ENCODE measurements around the gene TRNAU1AP.

TRNAU1AP gene

DNA sequence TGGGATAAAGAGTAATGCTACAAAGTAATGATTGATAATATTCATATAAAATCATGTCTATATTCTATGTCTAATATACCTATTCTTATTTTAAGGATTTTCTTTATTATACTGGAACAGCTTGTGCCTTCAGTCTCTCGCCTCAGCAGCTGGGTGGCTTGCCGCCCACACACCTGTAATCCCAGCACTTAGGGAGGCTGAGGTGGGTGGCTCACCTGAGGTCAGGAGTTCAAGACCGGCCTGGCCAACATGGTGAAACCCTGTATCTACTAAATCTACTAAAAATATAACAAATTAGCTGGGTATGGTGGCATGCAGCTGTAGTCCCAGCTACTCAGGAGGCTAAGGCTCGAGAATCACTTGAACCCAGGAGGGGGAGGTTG, 7.6 kb upstream of the TRNAU1AP start:
- ATAC-seq: no peak
- TF ChIP-seq BACH2 (CRISPR knock-in tag; IDR thresholded peaks at IDR 0.05; ENCODE audit: borderline replicate concordance): no peak

DNA sequence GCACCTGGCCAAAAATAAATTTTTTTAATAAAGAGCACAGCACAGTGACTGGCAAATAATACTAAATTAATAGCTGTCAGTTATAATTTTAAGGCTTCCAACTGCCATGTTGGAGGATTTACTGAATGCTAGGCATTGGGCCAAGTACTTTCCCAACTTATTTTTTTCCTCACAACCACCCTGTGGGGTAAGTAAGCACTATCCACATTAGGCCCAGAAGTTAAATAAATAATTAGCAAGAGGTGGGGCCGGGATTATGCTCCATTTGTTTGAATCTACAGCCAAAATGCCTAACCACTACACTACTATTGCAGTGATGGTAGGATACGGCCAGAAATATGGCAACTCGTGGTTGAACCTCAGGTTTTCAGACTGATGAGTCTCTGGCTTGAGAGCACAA, 4.6 kb upstream of the TRNAU1AP start:
- TF ChIP-seq ZNF565 (CRISPR knock-in tag; conservative IDR thresholded peaks at IDR 0.05; ENCODE audit: low read depth) (no peak), ZNF70 (CRISPR knock-in tag; IDR thresholded peaks at IDR 0.05) (no peak), ZNF8 (CRISPR knock-in tag; IDR thresholded peaks at IDR 0.05) (no peak), OSR1 (CRISPR knock-in tag; IDR thresholded peaks at IDR 0.05) (no peak), SNAI2 (CRISPR knock-in tag; IDR thresholded peaks at IDR 0.05) (no peak), TCF4 (CRISPR knock-in tag; IDR thresholded peaks at IDR 0.05; ENCODE audit: borderline replicate concordance) (no peak), ESRRG (CRISPR knock-in tag; IDR thresholded peaks at IDR 0.05) (no peak), ZFP3 (CRISPR knock-in tag; IDR thresholded peaks at IDR 0.05) (no peak), CSDC2 (CRISPR knock-in tag; IDR thresholded peaks at IDR 0.05) (no peak), GLIS3 (CRISPR knock-in tag; IDR thresholded peaks at IDR 0.05) (no peak), ISL1 (CRISPR knock-in tag; IDR thresholded peaks at IDR 0.05) (no peak), PPARA (CRISPR knock-in tag; IDR thresholded peaks at IDR 0.05; ENCODE audit: borderline replicate concordance) (no peak), BACH2 (CRISPR knock-in tag; IDR thresholded peaks at IDR 0.05; ENCODE audit: borderline replicate concordance) (no peak), TOX (CRISPR knock-in tag; IDR thresholded peaks at IDR 0.05; ENCODE audit: borderline replicate concordance) (no peak)
- TF ChIP-seq, protein P1, sequence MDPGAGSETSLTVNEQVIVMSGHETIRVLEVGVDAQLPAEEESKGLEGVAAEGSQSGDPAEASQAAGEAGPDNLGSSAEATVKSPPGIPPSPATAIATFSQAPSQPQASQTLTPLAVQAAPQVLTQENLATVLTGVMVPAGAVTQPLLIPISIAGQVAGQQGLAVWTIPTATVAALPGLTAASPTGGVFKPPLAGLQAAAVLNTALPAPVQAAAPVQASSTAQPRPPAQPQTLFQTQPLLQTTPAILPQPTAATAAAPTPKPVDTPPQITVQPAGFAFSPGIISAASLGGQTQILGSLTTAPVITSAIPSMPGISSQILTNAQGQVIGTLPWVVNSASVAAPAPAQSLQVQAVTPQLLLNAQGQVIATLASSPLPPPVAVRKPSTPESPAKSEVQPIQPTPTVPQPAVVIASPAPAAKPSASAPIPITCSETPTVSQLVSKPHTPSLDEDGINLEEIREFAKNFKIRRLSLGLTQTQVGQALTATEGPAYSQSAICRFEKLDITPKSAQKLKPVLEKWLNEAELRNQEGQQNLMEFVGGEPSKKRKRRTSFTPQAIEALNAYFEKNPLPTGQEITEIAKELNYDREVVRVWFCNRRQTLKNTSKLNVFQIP (CRISPR knock-in tag; IDR thresholded peaks at IDR 0.05; ENCODE audit: borderline replicate concordance, low read depth): no peak
- TF ChIP-seq, protein P2, sequence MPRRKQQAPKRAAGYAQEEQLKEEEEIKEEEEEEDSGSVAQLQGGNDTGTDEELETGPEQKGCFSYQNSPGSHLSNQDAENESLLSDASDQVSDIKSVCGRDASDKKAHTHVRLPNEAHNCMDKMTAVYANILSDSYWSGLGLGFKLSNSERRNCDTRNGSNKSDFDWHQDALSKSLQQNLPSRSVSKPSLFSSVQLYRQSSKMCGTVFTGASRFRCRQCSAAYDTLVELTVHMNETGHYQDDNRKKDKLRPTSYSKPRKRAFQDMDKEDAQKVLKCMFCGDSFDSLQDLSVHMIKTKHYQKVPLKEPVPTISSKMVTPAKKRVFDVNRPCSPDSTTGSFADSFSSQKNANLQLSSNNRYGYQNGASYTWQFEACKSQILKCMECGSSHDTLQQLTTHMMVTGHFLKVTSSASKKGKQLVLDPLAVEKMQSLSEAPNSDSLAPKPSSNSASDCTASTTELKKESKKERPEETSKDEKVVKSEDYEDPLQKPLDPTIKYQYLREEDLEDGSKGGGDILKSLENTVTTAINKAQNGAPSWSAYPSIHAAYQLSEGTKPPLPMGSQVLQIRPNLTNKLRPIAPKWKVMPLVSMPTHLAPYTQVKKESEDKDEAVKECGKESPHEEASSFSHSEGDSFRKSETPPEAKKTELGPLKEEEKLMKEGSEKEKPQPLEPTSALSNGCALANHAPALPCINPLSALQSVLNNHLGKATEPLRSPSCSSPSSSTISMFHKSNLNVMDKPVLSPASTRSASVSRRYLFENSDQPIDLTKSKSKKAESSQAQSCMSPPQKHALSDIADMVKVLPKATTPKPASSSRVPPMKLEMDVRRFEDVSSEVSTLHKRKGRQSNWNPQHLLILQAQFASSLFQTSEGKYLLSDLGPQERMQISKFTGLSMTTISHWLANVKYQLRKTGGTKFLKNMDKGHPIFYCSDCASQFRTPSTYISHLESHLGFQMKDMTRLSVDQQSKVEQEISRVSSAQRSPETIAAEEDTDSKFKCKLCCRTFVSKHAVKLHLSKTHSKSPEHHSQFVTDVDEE (CRISPR knock-in tag; IDR thresholded peaks at IDR 0.05): no peak
- ATAC-seq: no peak

DNA sequence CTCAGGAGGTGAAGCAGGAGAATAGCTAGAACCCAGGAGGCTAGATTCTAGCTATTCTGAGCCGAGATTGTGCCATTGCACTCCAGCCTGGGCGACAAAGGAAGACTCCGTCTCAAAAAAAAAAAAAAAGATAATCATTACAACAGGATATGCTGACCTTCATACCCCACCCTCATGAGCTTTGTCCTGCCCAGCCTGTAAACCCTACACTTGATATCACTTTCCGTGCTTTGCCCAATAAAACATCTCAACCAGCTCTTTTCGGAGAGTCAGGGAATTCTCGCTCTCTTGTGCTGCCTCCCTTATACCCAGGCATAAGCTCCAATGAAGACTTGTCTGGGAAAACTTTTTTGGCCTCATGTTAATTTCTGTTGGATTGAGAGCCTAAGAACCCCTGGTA, 1.5 kb upstream of the TRNAU1AP start:
- TF ChIP-seq TCF4 (CRISPR knock-in tag; IDR thresholded peaks at IDR 0.05; ENCODE audit: borderline replicate concordance) (no peak), ZNF70 (CRISPR knock-in tag; IDR thresholded peaks at IDR 0.05) (no peak), SNAI2 (CRISPR knock-in tag; IDR thresholded peaks at IDR 0.05) (no peak), ZNF8 (CRISPR knock-in tag; IDR thresholded peaks at IDR 0.05) (no peak), RARB (CRISPR knock-in tag; IDR thresholded peaks at IDR 0.05) (no peak), ARNTL (CRISPR knock-in tag; IDR thresholded peaks at IDR 0.05; ENCODE audit: borderline replicate concordance, low read depth) (no peak), ISL1 (CRISPR knock-in tag; IDR thresholded peaks at IDR 0.05) (no peak), PPARA (CRISPR knock-in tag; IDR thresholded peaks at IDR 0.05; ENCODE audit: borderline replicate concordance) (no peak), BACH2 (CRISPR knock-in tag; IDR thresholded peaks at IDR 0.05; ENCODE audit: borderline replicate concordance) (no peak)
- TF ChIP-seq, protein P3, sequence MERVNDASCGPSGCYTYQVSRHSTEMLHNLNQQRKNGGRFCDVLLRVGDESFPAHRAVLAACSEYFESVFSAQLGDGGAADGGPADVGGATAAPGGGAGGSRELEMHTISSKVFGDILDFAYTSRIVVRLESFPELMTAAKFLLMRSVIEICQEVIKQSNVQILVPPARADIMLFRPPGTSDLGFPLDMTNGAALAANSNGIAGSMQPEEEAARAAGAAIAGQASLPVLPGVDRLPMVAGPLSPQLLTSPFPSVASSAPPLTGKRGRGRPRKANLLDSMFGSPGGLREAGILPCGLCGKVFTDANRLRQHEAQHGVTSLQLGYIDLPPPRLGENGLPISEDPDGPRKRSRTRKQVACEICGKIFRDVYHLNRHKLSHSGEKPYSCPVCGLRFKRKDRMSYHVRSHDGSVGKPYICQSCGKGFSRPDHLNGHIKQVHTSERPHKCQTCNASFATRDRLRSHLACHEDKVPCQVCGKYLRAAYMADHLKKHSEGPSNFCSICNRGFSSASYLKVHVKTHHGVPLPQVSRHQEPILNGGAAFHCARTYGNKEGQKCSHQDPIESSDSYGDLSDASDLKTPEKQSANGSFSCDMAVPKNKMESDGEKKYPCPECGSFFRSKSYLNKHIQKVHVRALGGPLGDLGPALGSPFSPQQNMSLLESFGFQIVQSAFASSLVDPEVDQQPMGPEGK (CRISPR knock-in tag; IDR thresholded peaks at IDR 0.05; ENCODE audit: borderline replicate concordance): no peak
- no peak for ATAC-seq

DNA sequence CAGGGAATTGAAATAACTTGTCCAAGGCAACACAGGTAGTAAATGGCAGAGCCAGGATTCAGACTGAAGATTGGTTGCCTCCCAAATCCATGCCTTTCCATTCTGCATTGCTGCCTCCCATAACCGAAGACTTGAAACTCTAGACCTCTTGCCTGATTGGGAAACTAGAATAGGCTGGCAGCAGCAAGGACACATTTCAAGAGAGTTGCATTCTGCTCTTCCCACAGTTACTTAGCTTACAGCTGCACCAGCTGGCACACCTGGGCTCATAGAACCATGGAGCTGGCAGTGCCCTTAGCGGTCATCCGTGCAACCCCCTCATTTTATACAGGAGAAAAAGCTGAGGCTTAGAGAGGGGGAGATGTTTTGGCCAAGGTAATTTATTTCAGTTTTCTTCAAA, 8.0 kb downstream of the TRNAU1AP start:
- TF ChIP-seq, protein P4, sequence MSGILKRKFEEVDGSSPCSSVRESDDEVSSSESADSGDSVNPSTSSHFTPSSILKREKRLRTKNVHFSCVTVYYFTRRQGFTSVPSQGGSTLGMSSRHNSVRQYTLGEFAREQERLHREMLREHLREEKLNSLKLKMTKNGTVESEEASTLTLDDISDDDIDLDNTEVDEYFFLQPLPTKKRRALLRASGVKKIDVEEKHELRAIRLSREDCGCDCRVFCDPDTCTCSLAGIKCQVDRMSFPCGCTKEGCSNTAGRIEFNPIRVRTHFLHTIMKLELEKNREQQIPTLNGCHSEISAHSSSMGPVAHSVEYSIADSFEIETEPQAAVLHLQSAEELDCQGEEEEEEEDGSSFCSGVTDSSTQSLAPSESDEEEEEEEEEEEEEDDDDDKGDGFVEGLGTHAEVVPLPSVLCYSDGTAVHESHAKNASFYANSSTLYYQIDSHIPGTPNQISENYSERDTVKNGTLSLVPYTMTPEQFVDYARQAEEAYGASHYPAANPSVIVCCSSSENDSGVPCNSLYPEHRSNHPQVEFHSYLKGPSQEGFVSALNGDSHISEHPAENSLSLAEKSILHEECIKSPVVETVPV (CRISPR knock-in tag; IDR thresholded peaks at IDR 0.05): no peak
- TF ChIP-seq OSR1 (CRISPR knock-in tag; IDR thresholded peaks at IDR 0.05) (no peak), CSDC2 (CRISPR knock-in tag; IDR thresholded peaks at IDR 0.05) (no peak), SNAI2 (CRISPR knock-in tag; IDR thresholded peaks at IDR 0.05) (no peak), ISL1 (CRISPR knock-in tag; IDR thresholded peaks at IDR 0.05) (no peak), ZNF70 (CRISPR knock-in tag; IDR thresholded peaks at IDR 0.05) (no peak), GLIS3 (CRISPR knock-in tag; IDR thresholded peaks at IDR 0.05) (no peak), ESRRG (CRISPR knock-in tag; IDR thresholded peaks at IDR 0.05) (no peak), RARB (CRISPR knock-in tag; IDR thresholded peaks at IDR 0.05) (no peak), TCF4 (CRISPR knock-in tag; IDR thresholded peaks at IDR 0.05; ENCODE audit: borderline replicate concordance) (no peak), ZC3H10 (CRISPR knock-in tag; IDR thresholded peaks at IDR 0.05) (no peak), ARNTL (CRISPR knock-in tag; IDR thresholded peaks at IDR 0.05; ENCODE audit: borderline replicate concordance, low read depth) (no peak), ZFP3 (CRISPR knock-in tag; IDR thresholded peaks at IDR 0.05) (no peak)
- TF ChIP-seq, protein P2 (CRISPR knock-in tag; IDR thresholded peaks at IDR 0.05): no peak
- ATAC-seq: no peak
